HepG2 (cell line): ENCODE results near the gene CKMT1A. TPM values are rescaled to one million over a fixed set of nuclear protein-coding genes. Genes with fewer than 3 reads are reported as not detected.
"Not testable (repeated sequence)": the region's sequence is repeated elsewhere in the genome, so short reads cannot be mapped to it uniquely, and the experiment has no call there.

Source experiments
- HDAC1 ChIP-seq: sonication (generic); formaldehyde crosslinking; IDR thresholded peaks from 2 replicates; pipeline ENCODE4 v1.5.1; 2020; ENCODE audit warnings: mild to moderate bottlenecking, missing genetic modification reagents
- NONO ChIP-seq, 2 experiments: fragments of 450-650 bp in 1 of 2; sonication (generic) in 1 of 2; formaldehyde crosslinking in 1 of 2; IDR thresholded peaks in 1 of 2; conservative IDR thresholded peaks in 1 of 2; 2 replicates each; pipeline versions ENCODE4 v1.6.1 to v1.8.0; 2017 to 2022; ENCODE audit warnings: mild to moderate bottlenecking in 1 of 2, missing genetic modification reagents in 1 of 2, moderate library complexity in 1 of 2
- PHF20 ChIP-seq: sonication (generic); formaldehyde crosslinking; IDR thresholded peaks from 2 replicates; pipeline ENCODE4 v1.5.0; 2020; ENCODE audit warnings: mild to moderate bottlenecking, missing genetic modification reagents
- POLR2A ChIP-seq, 2 experiments: IDR thresholded peaks; 2 replicates each; pipeline ENCODE4 v1.6.1; 2011; ENCODE audit warnings: low read depth in 2 of 2, low read length in 2 of 2, mild to moderate bottlenecking in 1 of 2, moderate library complexity in 1 of 2; ENCODE audit not compliant: insufficient read depth in 1 of 2
- REPIN1 ChIP-seq: sonication (generic); formaldehyde crosslinking; IDR thresholded peaks from 2 replicates; pipeline ENCODE4 v1.8.0; 2022; ENCODE audit warnings: missing genetic modification reagents, low read depth, mild to moderate bottlenecking, borderline replicate concordance
- SALL2 ChIP-seq: sonication (generic); formaldehyde crosslinking; IDR thresholded peaks from 2 replicates; pipeline ENCODE4 v1.8.1; 2023; ENCODE audit warnings: mild to moderate bottlenecking, missing genetic modification reagents, inconsistent platforms
- SP2 ChIP-seq: sonication (generic); formaldehyde crosslinking; IDR thresholded peaks from 2 replicates; pipeline ENCODE4 v1.5.1; 2020; ENCODE audit warnings: mild to moderate bottlenecking, missing genetic modification reagents
- SP5 ChIP-seq: IDR thresholded peaks from 2 replicates; pipeline ENCODE4 v1.6.1; 2016; ENCODE audit warnings: low read depth, borderline replicate concordance
- ZBTB7B ChIP-seq: sonication (generic); formaldehyde crosslinking; IDR thresholded peaks from 2 replicates; pipeline ENCODE4 v1.4.0; 2020; ENCODE audit warnings: missing genetic modification reagents
- ZFP90 ChIP-seq: sonication (generic); formaldehyde crosslinking; IDR thresholded peaks from 2 replicates; pipeline ENCODE4 v1.8.0; 2022; ENCODE audit warnings: missing genetic modification reagents, mild to moderate bottlenecking, inconsistent platforms, borderline replicate concordance
- ZNF160 ChIP-seq: sonication (generic); formaldehyde crosslinking; IDR thresholded peaks from 2 replicates; pipeline ENCODE4 v1.8.0; 2022; ENCODE audit warnings: mild to moderate bottlenecking, inconsistent platforms, missing genetic modification reagents
- ZNF547 ChIP-seq: sonication (generic); formaldehyde crosslinking; IDR thresholded peaks from 2 replicates; pipeline ENCODE4 v1.5.1; 2020; ENCODE audit warnings: mild to moderate bottlenecking, missing genetic modification reagents
- ZNF550 ChIP-seq: sonication (generic); formaldehyde crosslinking; IDR thresholded peaks from 2 replicates; pipeline ENCODE4 v1.4.0; 2020; ENCODE audit warnings: mild to moderate bottlenecking, missing genetic modification reagents, borderline replicate concordance
- ZNF772 ChIP-seq: sonication (generic); formaldehyde crosslinking; IDR thresholded peaks from 2 replicates; pipeline ENCODE4 v1.5.0; 2020; ENCODE audit warnings: mild to moderate bottlenecking, missing genetic modification reagents
- ZNF776 ChIP-seq: sonication (generic); formaldehyde crosslinking; IDR thresholded peaks from 2 replicates; pipeline ENCODE4 v1.4.0; 2020; ENCODE audit warnings: mild to moderate bottlenecking, missing genetic modification reagents
- ZNF777 ChIP-seq: sonication (generic); formaldehyde crosslinking; IDR thresholded peaks from 2 replicates; pipeline ENCODE4 v1.4.0; 2020; ENCODE audit warnings: missing genetic modification reagents
- ZNF788 ChIP-seq: sonication (generic); formaldehyde crosslinking; IDR thresholded peaks from 2 replicates; pipeline ENCODE4 v1.5.0; 2020; ENCODE audit warnings: mild to moderate bottlenecking, missing genetic modification reagents, borderline replicate concordance
- polyA plus RNA-seq, 8 experiments: library from polyadenylated mRNA; depleted of rRNA in 3 of 8; stranded (reverse) in 7 of 8; unstranded in 1 of 8; fragments of >200 nt; fragmentation: Illumina TruSeq in 4 of 8; extraction: Trizol in 4 of 8; gene quantifications; 2 replicates each; pipeline versions ENCODE4 v1.2.1 to v1.2.3, GENCODE V29; 2011 to 2016; ENCODE audit warnings: low read depth in 4 of 8, missing spikeins in 1 of 8, mixed read lengths in 1 of 8; ENCODE audit not compliant: insufficient read depth in 1 of 8
- total RNA-seq, 5 experiments: library from RNA; depleted of rRNA; stranded (reverse); fragments of >200 nt; fragmentation: Illumina TruSeq; extraction: Trizol; gene quantifications; 2 replicates each; pipeline ENCODE4 v1.2.3, GENCODE V29; 2016; ENCODE audit warnings: low read depth in 1 of 5
- TF ChIP-seq, protein P1 (sequence below): sonication (generic); formaldehyde crosslinking; IDR thresholded peaks from 2 replicates; pipeline ENCODE4 v1.4.0; 2020; ENCODE audit warnings: missing genetic modification reagents
- TF ChIP-seq, protein P2 (sequence below): sonication (generic); formaldehyde crosslinking; IDR thresholded peaks from 2 replicates; pipeline ENCODE4 v1.5.1; 2020; ENCODE audit warnings: missing genetic modification reagents, mild to moderate bottlenecking, borderline replicate concordance
- TF ChIP-seq, protein P3 (sequence below): sonication (generic); formaldehyde crosslinking; IDR thresholded peaks from 2 replicates; pipeline ENCODE4 v1.5.0; 2020; ENCODE audit warnings: missing genetic modification reagents
- TF ChIP-seq, protein P4 (sequence below), 2 experiments: sonication (generic) in 1 of 2; formaldehyde crosslinking in 1 of 2; IDR thresholded peaks; 2 replicates each; pipeline versions ENCODE4 v1.4.0 to v1.6.1; 2018 to 2020; ENCODE audit warnings: missing genetic modification reagents in 2 of 2, borderline replicate concordance in 1 of 2, low read depth in 1 of 2, mild to moderate bottlenecking in 1 of 2, missing biosample characterization in 1 of 2

CKMT1A gene
- total and polyA plus RNA-seq, 2 of the 13 experiments (the other 11 are each of a cell fraction or from before 2014, with no cell fraction given) = 0.13 to 0.46 TPM

DNA sequence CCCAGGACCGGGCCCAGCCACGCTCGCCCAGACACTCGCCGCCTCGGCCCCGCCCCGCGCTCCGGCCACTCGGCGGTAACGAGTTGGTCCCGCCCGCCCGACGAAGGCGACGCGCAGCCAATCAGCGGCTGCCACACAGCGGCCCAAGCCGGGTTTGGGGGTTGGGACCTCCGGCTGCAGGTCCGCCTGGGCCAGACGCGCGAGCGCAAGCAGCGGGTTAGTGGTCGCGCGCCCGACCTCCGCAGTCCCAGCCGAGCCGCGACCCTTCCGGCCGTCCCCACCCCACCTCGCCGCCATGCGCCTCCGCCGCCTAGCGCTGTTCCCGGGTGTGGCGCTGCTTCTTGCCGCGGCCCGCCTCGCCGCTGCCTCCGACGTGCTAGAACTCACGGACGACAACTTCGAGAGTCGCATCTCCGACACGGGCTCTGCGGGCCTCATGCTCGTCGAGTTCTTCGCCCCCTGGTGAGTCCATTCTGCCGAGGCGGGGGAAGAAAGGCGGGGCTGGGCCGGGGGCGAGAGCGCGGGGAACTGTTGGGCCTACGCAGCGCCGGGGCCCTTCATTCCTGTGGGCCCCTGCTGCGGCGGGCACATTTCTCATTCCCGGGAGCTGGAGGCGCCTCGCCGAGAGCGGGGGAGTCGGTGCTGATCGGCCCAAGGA lies 52.7 kb downstream of the CKMT1A start, which contains the start of gene PDIA3 (continued):
- TF ChIP-seq, protein P1, sequence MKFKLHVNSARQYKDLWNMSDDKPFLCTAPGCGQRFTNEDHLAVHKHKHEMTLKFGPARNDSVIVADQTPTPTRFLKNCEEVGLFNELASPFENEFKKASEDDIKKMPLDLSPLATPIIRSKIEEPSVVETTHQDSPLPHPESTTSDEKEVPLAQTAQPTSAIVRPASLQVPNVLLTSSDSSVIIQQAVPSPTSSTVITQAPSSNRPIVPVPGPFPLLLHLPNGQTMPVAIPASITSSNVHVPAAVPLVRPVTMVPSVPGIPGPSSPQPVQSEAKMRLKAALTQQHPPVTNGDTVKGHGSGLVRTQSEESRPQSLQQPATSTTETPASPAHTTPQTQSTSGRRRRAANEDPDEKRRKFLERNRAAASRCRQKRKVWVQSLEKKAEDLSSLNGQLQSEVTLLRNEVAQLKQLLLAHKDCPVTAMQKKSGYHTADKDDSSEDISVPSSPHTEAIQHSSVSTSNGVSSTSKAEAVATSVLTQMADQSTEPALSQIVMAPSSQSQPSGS = 0 out of 2 replicates have a peak, but pooled peaks have one; percentile 32
- TF ChIP-seq, protein P2, sequence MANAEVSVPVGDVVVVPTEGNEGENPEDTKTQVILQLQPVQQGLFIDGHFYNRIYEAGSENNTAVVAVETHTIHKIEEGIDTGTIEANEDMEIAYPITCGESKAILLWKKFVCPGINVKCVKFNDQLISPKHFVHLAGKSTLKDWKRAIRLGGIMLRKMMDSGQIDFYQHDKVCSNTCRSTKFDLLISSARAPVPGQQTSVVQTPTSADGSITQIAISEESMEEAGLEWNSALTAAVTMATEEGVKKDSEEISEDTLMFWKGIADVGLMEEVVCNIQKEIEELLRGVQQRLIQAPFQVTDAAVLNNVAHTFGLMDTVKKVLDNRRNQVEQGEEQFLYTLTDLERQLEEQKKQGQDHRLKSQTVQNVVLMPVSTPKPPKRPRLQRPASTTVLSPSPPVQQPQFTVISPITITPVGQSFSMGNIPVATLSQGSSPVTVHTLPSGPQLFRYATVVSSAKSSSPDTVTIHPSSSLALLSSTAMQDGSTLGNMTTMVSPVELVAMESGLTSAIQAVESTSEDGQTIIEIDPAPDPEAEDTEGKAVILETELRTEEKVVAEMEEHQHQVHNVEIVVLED (CRISPR knock-in tag) = peak; percentile 72
- peak; percentile 13; the same call in 1 of the 2 replicates for TF ChIP-seq ZNF788
- peak; percentile 74; the same call in 1 of the 2 replicates for TF ChIP-seq ZNF160 (CRISPR knock-in tag)
- peak; percentile 59; the same call in 1 of the 2 replicates for TF ChIP-seq ZNF550 (CRISPR knock-in tag)
- TF ChIP-seq, protein P3, sequence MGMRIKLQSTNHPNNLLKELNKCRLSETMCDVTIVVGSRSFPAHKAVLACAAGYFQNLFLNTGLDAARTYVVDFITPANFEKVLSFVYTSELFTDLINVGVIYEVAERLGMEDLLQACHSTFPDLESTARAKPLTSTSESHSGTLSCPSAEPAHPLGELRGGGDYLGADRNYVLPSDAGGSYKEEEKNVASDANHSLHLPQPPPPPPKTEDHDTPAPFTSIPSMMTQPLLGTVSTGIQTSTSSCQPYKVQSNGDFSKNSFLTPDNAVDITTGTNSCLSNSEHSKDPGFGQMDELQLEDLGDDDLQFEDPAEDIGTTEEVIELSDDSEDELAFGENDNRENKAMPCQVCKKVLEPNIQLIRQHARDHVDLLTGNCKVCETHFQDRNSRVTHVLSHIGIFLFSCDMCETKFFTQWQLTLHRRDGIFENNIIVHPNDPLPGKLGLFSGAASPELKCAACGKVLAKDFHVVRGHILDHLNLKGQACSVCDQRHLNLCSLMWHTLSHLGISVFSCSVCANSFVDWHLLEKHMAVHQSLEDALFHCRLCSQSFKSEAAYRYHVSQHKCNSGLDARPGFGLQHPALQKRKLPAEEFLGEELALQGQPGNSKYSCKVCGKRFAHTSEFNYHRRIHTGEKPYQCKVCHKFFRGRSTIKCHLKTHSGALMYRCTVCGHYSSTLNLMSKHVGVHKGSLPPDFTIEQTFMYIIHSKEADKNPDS (CRISPR knock-in tag) = peak; percentile 62; the same call in 1 of the 2 replicates
- TF ChIP-seq ZFP90 (CRISPR knock-in tag) = peak; percentile 79; the same call in 1 of the 2 replicates
- peak; percentile 85 for TF ChIP-seq REPIN1
- TF ChIP-seq SALL2 = peak; percentile 66
- peak; percentile 53; the same call in 1 of the 2 replicates for TF ChIP-seq ZNF772 (CRISPR knock-in tag)
- TF ChIP-seq HDAC1 (CRISPR knock-in tag) = peak; percentile 80
- TF ChIP-seq, protein P4, sequence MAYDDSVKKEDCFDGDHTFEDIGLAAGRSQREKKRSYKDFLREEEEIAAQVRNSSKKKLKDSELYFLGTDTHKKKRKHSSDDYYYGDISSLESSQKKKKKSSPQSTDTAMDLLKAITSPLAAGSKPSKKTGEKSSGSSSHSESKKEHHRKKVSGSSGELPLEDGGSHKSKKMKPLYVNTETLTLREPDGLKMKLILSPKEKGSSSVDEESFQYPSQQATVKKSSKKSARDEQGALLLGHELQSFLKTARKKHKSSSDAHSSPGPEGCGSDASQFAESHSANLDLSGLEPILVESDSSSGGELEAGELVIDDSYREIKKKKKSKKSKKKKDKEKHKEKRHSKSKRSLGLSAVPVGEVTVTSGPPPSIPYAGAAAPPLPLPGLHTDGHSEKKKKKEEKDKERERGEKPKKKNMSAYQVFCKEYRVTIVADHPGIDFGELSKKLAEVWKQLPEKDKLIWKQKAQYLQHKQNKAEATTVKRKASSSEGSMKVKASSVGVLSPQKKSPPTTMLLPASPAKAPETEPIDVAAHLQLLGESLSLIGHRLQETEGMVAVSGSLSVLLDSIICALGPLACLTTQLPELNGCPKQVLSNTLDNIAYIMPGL (CRISPR knock-in tag; IDR thresholded peaks at IDR 0.05; ENCODE audit: borderline replicate concordance in 1 of 2, low read depth in 1 of 2) = peak; percentile 65 to 84; a peak in 3 of 4 replicates
- not testable (repeated sequence) for TF ChIP-seq NONO (IDR thresholded peaks at IDR 0.05)
- peak; percentile 94 for TF ChIP-seq NONO (CRISPR knock-in tag; conservative IDR thresholded peaks at IDR 0.05)
- TF ChIP-seq ZNF776 (CRISPR knock-in tag) = peak; percentile 90
- TF ChIP-seq ZBTB7B (CRISPR knock-in tag) = peak; percentile 31; the same call in 1 of the 2 replicates
- TF ChIP-seq SP2 = peak; percentile 77
- peak; percentile 55; the same call in 1 of the 2 replicates for TF ChIP-seq SP5 (CRISPR knock-in tag)
- TF ChIP-seq POLR2A (IDR thresholded peaks at IDR 0.05; ENCODE audit: insufficient read depth in 1 of 2, low read depth in 2 of 2, low read length in 2 of 2) = peak; percentile 85 to 94
- TF ChIP-seq PHF20 = peak; percentile 63; the same call in 1 of the 2 replicates
- TF ChIP-seq ZNF547 = peak; percentile 80; the same call in 1 of the 2 replicates
- TF ChIP-seq ZNF777 (CRISPR knock-in tag) = peak; percentile 73
